Muscle of leg (tissue), 11 donors: ENCODE results near the gene TOR4A. TPM values are rescaled to one million over a fixed set of nuclear protein-coding genes. Genes with fewer than 3 reads are reported as not detected.

Source experiments
- DNase-seq: peaks from one replicate; pipeline ENCODE4 v3.0.0; 2013
- H3K27ac ChIP-seq: one replicate; pipeline ENCODE4 v1.5.1; 2013; ENCODE audit warnings: mild to moderate bottlenecking, low read length, control low read depth
- H3K27me3 ChIP-seq: one replicate; pipeline ENCODE4 v1.6.1; 2013; ENCODE audit warnings: low read length; ENCODE audit not compliant: control insufficient read depth, insufficient read depth
- H3K36me3 ChIP-seq: one replicate; pipeline ENCODE4 v1.6.1; 2013; ENCODE audit warnings: low read length; ENCODE audit not compliant: control insufficient read depth, insufficient read depth
- H3K4me1 ChIP-seq: one replicate; pipeline ENCODE4 v1.6.1; 2013; ENCODE audit warnings: low read length; ENCODE audit not compliant: control insufficient read depth, insufficient read depth
- H3K4me3 ChIP-seq: one replicate; pipeline ENCODE4 v1.5.1; 2013; ENCODE audit warnings: low read length, control low read depth
- H3K9me3 ChIP-seq: replicated peaks from 2 replicates; pipeline ENCODE4 v1.6.1; 2013; ENCODE audit warnings: low read depth, low read length; ENCODE audit not compliant: control insufficient read depth
- WGBS: methylation state at CpG from one replicate; pipeline ENCODE4 v1.1.5; 2013; ENCODE audit warnings: missing lambda C conversion rate; ENCODE audit not compliant: insufficient coverage; 5-methylcytosine and 5-hydroxymethylcytosine counted together
- polyA plus RNA-seq, 8 donors: library from polyadenylated mRNA; unstranded; fragments of 120-200 nt; gene quantifications; one replicate each; pipeline versions ENCODE4 v1.2.1 to v1.2.3, GENCODE V29; 2013; ENCODE audit warnings: inconsistent platforms in 1 of 8, low replicate concordance in 1 of 8; ENCODE audit not compliant: insufficient read length in 8 of 8, insufficient read depth in 1 of 8
- total RNA-seq: library from RNA; stranded (reverse); fragments of 120-200 nt; gene quantifications from one replicate; pipeline ENCODE4 v1.2.4, GENCODE V29; 2013

TOR4A gene
- total and polyA plus RNA-seq, 9 donors = 3.6 to 9.3 (median 8.2) TPM

DNA sequence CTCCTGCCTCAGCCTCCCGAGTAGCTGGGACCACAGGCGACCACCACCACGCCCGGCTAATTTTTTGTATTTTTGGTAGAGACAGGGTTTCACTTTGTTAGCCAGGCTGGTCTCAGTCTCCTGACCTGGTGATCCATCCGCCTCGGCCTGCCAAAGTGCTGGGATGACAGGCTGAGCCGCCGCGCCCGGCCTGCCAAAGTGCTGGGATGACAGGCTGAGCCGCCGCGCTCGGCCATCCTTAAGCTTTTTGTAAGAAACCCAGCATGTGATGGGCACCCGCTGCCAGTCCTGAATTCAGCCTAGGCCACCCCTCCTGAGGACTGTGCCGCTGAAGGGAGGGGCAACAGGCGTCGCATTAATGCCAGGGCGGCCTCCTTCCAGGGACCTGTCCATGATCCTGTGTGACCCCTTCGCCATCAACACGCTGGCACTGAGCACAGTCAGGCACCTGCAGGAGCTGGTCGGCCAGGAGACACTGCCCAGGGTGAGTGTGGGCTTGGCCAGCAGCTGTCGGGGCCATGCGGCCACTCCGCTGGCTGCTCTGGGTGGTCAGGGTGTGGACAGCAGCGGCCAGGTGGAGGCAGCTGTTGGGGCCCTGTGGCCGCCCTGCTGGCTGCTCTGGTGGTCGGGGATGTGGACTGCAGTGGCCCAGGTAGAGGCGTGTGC, 11.9 kb upstream of the TOR4A start:
- Histone ChIP-seq H3K27me3 (no peaks in the 10 kb centered on the region), H3K9me3 (no peaks in the 10 kb centered on the region), H3K36me3 (peaks cover 63% of the 10 kb centered on the region), H3K4me1 (peaks cover 8% of the 10 kb centered on the region), H3K27ac (no peak overlapping the region), H3K4me3 (no peak overlapping the region)
- WGBS = 96% methylated on average over 25 of the region's 29 CpGs
- no peak for DNase-seq

DNA sequence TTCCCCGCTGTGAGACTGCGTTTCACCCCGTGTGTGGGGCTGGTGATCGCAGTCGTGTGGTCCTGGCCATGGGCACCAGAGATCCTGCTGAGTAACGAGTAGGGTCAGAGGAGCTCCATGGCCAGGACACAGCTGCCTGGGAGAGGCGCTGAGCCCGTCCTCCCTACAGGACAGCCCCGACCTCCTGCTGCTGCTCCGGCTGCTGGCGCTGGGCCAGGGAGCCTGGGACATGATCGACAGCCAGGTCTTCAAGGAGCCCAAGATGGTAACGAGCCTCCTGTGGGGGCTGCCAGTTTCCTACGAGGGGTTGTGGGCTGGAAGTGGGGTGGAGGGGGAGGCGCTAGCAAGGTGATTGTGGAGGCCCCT, 11.4 kb upstream of the TOR4A start:
- no peaks in the 10 kb centered on the region for H3K9me3 ChIP-seq
- H3K27me3 ChIP-seq = no peaks in the 10 kb centered on the region
- no peak for DNase-seq
- H3K27ac ChIP-seq = no peak overlapping the region
- peaks cover 69% of the 10 kb centered on the region for H3K36me3 ChIP-seq
- no peak overlapping the region for H3K4me3 ChIP-seq
- H3K4me1 ChIP-seq = peaks cover 8% of the 10 kb centered on the region
- 76% methylated on average over 14 of the region's 15 CpGs for WGBS

DNA sequence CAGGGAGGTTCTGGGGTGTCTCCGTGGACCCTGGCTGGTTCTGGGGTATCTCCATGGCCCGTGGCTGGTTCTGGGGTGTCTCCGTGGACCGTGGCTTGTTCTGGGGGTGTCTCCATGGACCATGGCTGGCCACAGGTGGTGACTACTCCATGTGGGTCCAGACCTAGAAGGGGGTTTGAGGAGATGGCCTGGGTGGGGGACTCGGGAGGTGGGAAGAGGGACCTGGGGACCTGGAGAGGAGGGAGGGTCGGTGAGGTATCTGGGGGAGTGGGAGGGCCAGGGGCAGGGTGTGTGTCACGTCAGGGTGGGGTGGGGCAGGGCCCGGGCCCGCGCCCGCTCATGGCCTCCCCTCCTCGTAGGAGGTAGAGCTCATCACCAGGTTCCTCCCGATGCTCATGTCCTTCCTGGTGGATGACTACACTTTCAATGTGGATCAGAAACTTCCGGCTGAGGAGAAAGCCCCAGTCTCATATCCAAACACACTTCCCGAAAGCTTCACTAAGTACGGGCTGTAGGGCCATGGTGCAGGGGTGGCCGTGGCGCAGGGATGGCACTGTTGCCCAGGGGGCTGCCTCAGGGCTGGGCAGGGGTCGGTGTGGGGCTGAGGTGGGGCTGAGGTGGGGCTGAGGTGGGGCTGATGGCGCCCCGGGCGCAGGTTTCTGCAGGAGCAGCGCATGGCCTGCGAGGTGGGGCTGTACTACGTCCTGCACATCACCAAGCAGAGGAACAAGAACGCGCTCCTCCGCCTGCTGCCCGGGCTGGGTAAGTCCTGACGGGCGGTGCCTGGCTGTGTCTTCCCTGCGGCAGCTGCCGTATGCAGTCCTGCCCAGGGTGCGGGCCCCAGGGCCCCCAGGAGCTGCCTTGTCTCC, 10.7 kb upstream of the TOR4A start:
- no peak for DNase-seq
- Histone ChIP-seq H3K27ac (no peak overlapping the region), H3K36me3 (peaks cover 72% of the 10 kb centered on the region), H3K4me1 (peaks cover 8% of the 10 kb centered on the region), H3K9me3 (no peaks in the 10 kb centered on the region), H3K4me3 (no peak overlapping the region), H3K27me3 (no peaks in the 10 kb centered on the region)
- 93% methylated on average over 26 of the region's 34 CpGs for WGBS

DNA sequence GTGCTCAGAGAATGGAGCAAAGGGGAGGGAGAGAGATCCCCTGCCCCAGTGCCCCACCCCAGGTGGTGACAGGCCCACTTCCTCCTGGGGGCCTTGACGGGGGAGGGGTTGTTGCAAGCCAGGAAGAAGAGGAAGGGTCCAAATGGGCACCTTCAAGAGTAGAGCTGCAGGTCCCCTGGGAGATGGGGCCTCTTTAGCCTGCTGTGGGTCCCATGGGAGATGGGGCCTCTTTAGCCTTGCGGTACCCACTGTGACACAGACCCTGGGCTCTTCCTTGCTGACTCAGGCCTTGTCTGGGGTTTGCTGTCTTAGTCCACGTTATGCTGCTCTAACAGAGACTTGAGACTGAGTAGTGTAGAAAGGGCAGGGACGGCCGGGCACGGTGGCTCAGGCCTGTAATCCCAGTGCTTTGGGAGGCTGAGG, 9.6 kb upstream of the TOR4A start:
- no peak overlapping the region for H3K27ac ChIP-seq

DNA sequence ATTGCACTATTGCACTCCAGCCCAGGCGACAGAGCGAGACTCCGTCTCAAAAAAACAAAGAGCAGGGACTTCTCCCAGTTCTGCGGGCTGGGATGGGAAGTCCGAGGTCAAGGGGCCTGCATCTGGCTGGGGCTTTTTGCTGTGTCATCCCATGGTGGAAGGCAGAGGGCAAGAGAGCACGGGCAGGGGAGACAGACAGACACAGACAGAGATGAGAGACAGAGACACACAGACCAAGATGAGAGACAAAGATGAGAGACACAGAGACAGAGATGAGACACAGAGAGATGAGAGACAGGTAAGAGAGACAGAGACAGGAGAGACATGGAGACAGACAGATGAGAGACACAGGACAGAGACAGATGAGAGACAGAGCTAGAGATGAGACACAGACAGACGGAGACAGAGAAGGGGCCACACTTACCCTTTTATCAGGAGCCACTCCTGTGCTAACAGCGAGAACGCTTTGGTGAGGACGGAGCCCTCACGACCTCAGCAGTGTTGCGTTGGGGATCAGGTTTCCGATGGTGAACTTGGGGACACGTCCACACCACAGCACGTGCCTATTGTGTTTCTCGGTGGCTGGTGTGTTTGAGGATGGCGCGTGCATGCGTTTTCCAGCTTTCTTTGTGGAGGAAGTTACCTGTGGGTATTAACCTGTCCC, 8.9 kb upstream of the TOR4A start:
- no peak overlapping the region for H3K4me3 ChIP-seq
- H3K36me3 ChIP-seq = peaks cover 82% of the 10 kb centered on the region
- WGBS = 78% methylated on average over 18 of the region's 19 CpGs
- no peaks in the 10 kb centered on the region for H3K9me3 ChIP-seq
- H3K27ac ChIP-seq = peak overlapping the region; percentile 42
- H3K4me1 ChIP-seq = peaks cover 8% of the 10 kb centered on the region
- peak; percentile 3 for DNase-seq
- H3K27me3 ChIP-seq = no peaks in the 10 kb centered on the region

More for the DNA sequence above, 9.6 kb upstream of the TOR4A start:
- no peaks in the 10 kb centered on the region for H3K9me3 ChIP-seq
- peaks cover 8% of the 10 kb centered on the region for H3K4me1 ChIP-seq
- no peak for DNase-seq
- WGBS = 94% methylated on average over 5 of the region's 6 CpGs
- peaks cover 81% of the 10 kb centered on the region for H3K36me3 ChIP-seq
- H3K4me3 ChIP-seq = no peak overlapping the region
- no peaks in the 10 kb centered on the region for H3K27me3 ChIP-seq

DNA sequence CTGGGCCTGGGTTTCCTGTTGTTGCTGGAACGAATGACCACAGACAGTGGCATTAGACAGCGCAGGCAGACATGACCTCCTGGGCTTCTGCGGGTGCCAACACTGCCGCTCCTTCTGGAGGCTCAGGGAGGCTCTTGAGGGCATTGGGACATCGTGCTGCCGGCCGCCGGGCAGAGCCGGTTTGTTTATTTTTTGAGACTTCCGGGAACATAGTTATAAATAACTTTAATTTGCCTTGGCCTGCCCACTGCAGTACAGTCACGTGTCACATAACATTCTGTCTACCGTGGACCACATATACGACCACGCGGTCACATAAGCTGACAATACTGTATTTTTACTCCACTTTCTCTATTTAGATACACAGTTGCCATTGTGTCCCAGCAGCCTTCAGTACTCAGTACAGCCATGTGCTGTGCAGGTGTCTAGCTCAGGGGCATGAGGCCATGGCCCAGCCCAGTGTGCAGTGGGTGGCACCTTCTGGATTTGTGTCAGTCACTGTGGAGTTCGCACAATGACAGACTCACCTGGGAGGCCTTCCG, 8.2 kb upstream of the TOR4A start:
- peak; percentile 27 for DNase-seq
- H3K9me3 ChIP-seq = no peaks in the 10 kb centered on the region
- no peaks in the 10 kb centered on the region for H3K27me3 ChIP-seq
- peaks cover 15% of the 10 kb centered on the region for H3K4me1 ChIP-seq
- 81% methylated on average over 17 of the region's 17 CpGs for WGBS
- H3K36me3 ChIP-seq = peaks cover 76% of the 10 kb centered on the region
- peak overlapping the region; percentile 42 for H3K27ac ChIP-seq
- no peak overlapping the region for H3K4me3 ChIP-seq

DNA sequence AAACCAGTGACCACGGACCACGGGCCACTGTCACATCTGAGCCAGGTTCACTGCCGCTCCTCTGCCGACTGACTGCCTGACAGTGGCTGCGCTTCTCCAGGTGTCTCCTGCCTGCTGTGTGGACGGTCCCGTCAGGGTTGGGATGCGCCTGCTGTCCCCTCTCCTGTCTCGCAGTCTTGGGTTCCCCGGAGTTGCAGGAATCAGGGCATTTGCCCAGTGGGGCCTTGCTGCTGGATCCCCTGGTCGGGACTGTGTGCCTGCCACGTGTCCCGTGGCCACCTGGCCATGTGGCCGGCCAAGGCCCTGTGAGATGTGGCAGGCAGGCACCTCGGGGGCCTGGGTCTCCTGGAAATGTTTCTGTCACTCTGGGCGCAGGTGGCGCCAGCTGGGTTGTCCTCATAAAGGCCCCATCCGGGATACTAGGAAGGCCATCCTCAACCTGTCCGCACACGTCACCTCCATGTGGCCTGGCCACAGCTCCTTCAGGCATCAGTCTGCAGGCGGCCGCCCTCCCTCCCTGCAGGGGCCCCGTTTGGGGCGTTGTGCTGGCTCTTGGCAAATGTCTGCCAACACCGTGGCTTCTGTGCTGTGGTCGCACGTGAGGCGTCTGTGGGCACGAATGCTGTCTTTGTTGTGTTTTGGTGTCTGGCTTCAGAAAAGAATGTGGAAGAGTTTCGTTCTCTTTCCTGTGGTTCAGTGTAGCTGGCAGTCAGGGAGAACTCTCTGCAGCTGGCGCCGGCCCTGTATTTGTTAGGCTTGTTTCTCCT, 6.4 kb upstream of the TOR4A start:
- H3K9me3 ChIP-seq = no peaks in the 10 kb centered on the region
- 81% methylated on average over 26 of the region's 32 CpGs for WGBS
- H3K27ac ChIP-seq = no peak overlapping the region
- peaks cover 29% of the 10 kb centered on the region for H3K4me1 ChIP-seq
- no peak overlapping the region for H3K4me3 ChIP-seq
- no peak for DNase-seq
- no peaks in the 10 kb centered on the region for H3K27me3 ChIP-seq
- H3K36me3 ChIP-seq = peaks cover 62% of the 10 kb centered on the region

DNA sequence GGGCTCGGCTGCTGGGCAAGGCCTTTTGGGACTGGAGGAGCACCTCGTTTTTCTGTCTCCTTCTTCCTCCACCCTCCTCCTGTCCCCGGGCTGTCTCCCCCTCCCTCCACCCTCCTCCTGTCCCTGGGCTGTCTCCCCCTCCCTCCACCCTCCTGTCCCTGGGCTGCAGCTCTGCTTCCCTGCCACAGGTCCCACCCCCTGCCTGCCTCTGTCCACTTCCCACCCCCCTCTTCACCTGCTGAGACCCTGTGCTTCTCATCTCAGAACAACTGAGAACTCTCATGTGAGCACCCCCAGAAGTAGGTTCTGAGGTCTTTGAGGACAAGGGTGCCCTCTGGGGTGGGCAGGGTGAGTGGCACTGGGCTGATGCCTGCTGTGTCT, 5.8 kb upstream of the TOR4A start:
- H3K36me3 ChIP-seq = peaks cover 56% of the 10 kb centered on the region
- peaks cover 34% of the 10 kb centered on the region for H3K4me1 ChIP-seq
- no peak overlapping the region for H3K4me3 ChIP-seq
- 57% methylated on average over 1 of the region's 3 CpGs for WGBS
- no peak overlapping the region for H3K27ac ChIP-seq
- peaks cover 4% of the 10 kb centered on the region for H3K27me3 ChIP-seq
- H3K9me3 ChIP-seq = no peaks in the 10 kb centered on the region
- peak; percentile 4 for DNase-seq

DNA sequence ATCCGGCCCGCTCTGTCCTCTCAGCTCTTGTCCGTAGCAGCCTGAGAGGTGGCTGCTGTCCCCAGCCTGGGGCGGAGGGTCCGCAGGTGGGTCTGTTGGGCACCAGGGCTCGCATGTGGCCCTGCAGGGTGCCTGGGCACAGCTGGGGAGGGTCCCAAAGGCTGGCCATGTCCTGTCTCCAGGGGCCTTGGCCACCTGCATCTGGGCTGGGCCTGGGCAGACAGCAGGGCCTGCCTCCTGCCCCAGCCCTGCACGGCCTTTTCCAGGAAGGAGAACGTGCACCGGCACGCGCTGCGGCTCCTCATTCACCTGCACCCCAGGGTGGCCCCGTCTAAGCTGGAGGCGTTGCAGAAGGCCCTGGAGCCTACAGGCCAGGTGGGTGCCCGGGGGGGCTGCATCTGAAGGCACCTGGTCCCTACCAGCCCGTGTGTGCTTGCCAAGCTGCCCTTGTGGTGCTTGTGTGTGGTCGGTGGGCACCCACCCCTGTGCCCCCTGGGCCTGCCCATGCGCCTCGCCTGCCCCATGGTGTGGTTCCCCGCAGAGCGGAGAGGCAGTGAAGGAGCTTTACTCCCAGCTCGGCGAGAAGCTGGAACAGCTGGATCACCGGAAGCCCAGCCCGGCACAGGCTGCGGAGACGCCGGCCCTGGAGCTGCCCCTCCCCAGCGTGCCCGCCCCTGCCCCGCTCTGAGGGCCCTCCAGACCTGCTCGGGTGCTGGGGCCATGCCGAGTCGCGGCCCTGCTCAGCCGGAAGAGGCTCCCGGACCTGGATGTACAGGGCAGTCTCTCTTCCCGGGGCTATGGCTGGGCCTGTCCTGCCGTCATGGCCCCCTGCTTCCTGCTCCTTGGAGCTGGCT, 5.1 kb upstream of the TOR4A start:
- peak; percentile 3 for DNase-seq
- no peak overlapping the region for H3K27ac ChIP-seq
- peaks cover 50% of the 10 kb centered on the region for H3K36me3 ChIP-seq
- H3K9me3 ChIP-seq = no peaks in the 10 kb centered on the region
- peaks cover 12% of the 10 kb centered on the region for H3K27me3 ChIP-seq
- no peak overlapping the region for H3K4me3 ChIP-seq
- H3K4me1 ChIP-seq = peaks cover 42% of the 10 kb centered on the region
- WGBS = 91% methylated on average over 39 of the region's 39 CpGs
